HepG2 (cell line): ENCODE data around the gene RSBN1. TPM values are rescaled to one million over a fixed set of nuclear protein-coding genes. Genes with fewer than 3 reads are reported as not detected.

Experiments used
- ATAC-seq: fragments of 200-7000 bp; cut with Tn5 transposase; 3 replicates; pipeline ENCODE4 v1.9.1; 2020; ENCODE audit warnings: mild to moderate bottlenecking, moderate library complexity
- BruUV-seq: library from RNA; stranded (reverse); fragments of 400-500 nt; replicated peaks from 2 replicates; lab custom pipeline; 2021; lab: Mats Ljungman, UMichigan
- CTCF ChIA-PET: fragments of 300-600 bp; formaldehyde crosslinking; extraction: SDS; loops from one replicate; lab custom pipeline; 2021; ENCODE audit warnings: low total read pairs, inconsistent platforms, low intra/inter-chr PET ratio; lab: Yijun Ruan, JAX
- POLR2A ChIA-PET: fragments of 350-600 bp; sonication (Branson Sonifier 250); formaldehyde crosslinking; loops from one replicate; lab custom pipeline; 2020; ENCODE audit warnings: antibody characterized with exemption, inconsistent platforms; lab: Yijun Ruan, JAX
- DNase-seq: peaks from one replicate; pipeline ENCODE4 v3.0.0-alpha.2; 2015; ENCODE audit warnings: low spot score
- FAIRE-seq: peaks from 3 replicates; lab custom pipeline; 2011; peaks lifted over from hg19 to GRCh38; lab: Jason Lieb, UNC
- H2AFZ ChIP-seq: one replicate; pipeline ENCODE4 v1.6.1; 2011; ENCODE audit warnings: low read length, inconsistent platforms
- H3K27ac ChIP-seq: fragments of 300-600 bp; 3 replicates; pipeline ENCODE4 v1.8.0; 2011; ENCODE audit warnings: mixed run types, mild to moderate bottlenecking, mixed read lengths, low read length, inconsistent platforms; ENCODE audit not compliant: insufficient read depth; ENCODE audit errors: extremely low read length
- H3K27me3 ChIP-seq, 2 experiments: fragments of 200-600 bp in 1 of 2; 2 replicates in 1 of 2; 3 replicates in 1 of 2; pipeline versions ENCODE4 v1.6.0 to v1.8.0; 2011; ENCODE audit warnings: low read length in 2 of 2, mild to moderate bottlenecking in 2 of 2, moderate library complexity in 2 of 2, inconsistent platforms in 1 of 2; ENCODE audit not compliant: insufficient read depth in 2 of 2, control insufficient read depth in 1 of 2
- H3K36me3 ChIP-seq, 2 experiments: fragments of 200-600 bp in 1 of 2; replicated peaks in 1 of 2; 2 replicates in 1 of 2; 3 replicates in 1 of 2; pipeline versions ENCODE4 v1.5.1 to v1.8.0; 2011; ENCODE audit warnings: low read length in 2 of 2, inconsistent platforms in 1 of 2; ENCODE audit not compliant: insufficient read depth in 2 of 2, control insufficient read depth in 1 of 2
- H3K4me1 ChIP-seq: 2 replicates; pipeline ENCODE4 v1.5.1; 2012; ENCODE audit warnings: low read length, inconsistent platforms; ENCODE audit not compliant: insufficient read depth
- H3K4me2 ChIP-seq: 2 replicates; pipeline ENCODE4 v1.6.0; 2011; ENCODE audit warnings: low read depth, low read length, inconsistent platforms
- H3K4me3 ChIP-seq, 3 experiments: fragments of 200-600 bp in 1 of 3; sonication (generic), shearing (Covaris generic) in 1 of 3; replicated peaks in 1 of 3; 2 replicates each; pipeline ENCODE4 v1.5.1; 2011 to 2016; ENCODE audit warnings: low read length in 3 of 3, inconsistent platforms in 2 of 3, low read depth in 2 of 3, mild to moderate bottlenecking in 2 of 3, control low read depth in 1 of 3, mixed read lengths in 1 of 3; ENCODE audit not compliant: insufficient read depth in 1 of 3
- H3K79me2 ChIP-seq: one replicate; pipeline ENCODE4 v1.6.1; 2011; ENCODE audit warnings: low read length, inconsistent platforms; ENCODE audit not compliant: insufficient read depth
- H3K9ac ChIP-seq: 2 replicates; pipeline ENCODE4 v1.6.0; 2011; ENCODE audit warnings: mild to moderate bottlenecking, low read depth, low read length, inconsistent platforms; ENCODE audit not compliant: insufficient read depth
- H3K9me3 ChIP-seq: 2 replicates; pipeline ENCODE4 v1.5.1; 2012; ENCODE audit warnings: mild to moderate bottlenecking, low read length
- H4K20me1 ChIP-seq: 2 replicates; pipeline ENCODE4 v1.6.0; 2011; ENCODE audit warnings: inconsistent platforms, mild to moderate bottlenecking, low read length, moderate library complexity; ENCODE audit not compliant: insufficient read depth
- CAMTA2 ChIP-seq: sonication (generic); formaldehyde crosslinking; IDR thresholded peaks from 2 replicates; pipeline ENCODE4 v1.4.0; 2020; ENCODE audit warnings: mild to moderate bottlenecking, missing genetic modification reagents, borderline replicate concordance
- DDIT3 ChIP-seq: sonication (generic); formaldehyde crosslinking; IDR thresholded peaks from 2 replicates; pipeline ENCODE4 v1.4.0; 2020; ENCODE audit warnings: mild to moderate bottlenecking, missing genetic modification reagents
- GMEB1 ChIP-seq: sonication (generic); formaldehyde crosslinking; IDR thresholded peaks from 2 replicates; pipeline ENCODE4 v1.5.1; 2020; ENCODE audit warnings: missing genetic modification reagents, mild to moderate bottlenecking, borderline replicate concordance
- HOXA3 ChIP-seq: sonication (generic); formaldehyde crosslinking; IDR thresholded peaks from 2 replicates; pipeline ENCODE4 v1.5.0; 2020; ENCODE audit warnings: missing genetic modification reagents
- IKZF4 ChIP-seq: sonication (generic); formaldehyde crosslinking; IDR thresholded peaks from 2 replicates; pipeline ENCODE4 v1.5.1; 2020; ENCODE audit warnings: borderline replicate concordance, mild to moderate bottlenecking, low read depth, missing genetic modification reagents; ENCODE audit errors: not compliant biosample characterization
- JUNB ChIP-seq: sonication (generic); formaldehyde crosslinking; IDR thresholded peaks from 2 replicates; pipeline ENCODE4 v1.8.0; 2022; ENCODE audit warnings: missing genetic modification reagents, mild to moderate bottlenecking, borderline replicate concordance
- KIAA2018 ChIP-seq: sonication (generic); formaldehyde crosslinking; IDR thresholded peaks from 2 replicates; pipeline ENCODE4 v1.5.0; 2020; ENCODE audit warnings: mild to moderate bottlenecking, missing genetic modification reagents, borderline replicate concordance
- MZF1 ChIP-seq: sonication (generic); formaldehyde crosslinking; IDR thresholded peaks from 2 replicates; pipeline ENCODE4 v1.8.1; 2023; ENCODE audit warnings: mild to moderate bottlenecking, missing genetic modification reagents, borderline replicate concordance
- NKX3-1 ChIP-seq: sonication (generic); formaldehyde crosslinking; IDR thresholded peaks from 2 replicates; pipeline ENCODE4 v1.5.0; 2020; ENCODE audit warnings: missing genetic modification reagents
- PAF1 ChIP-seq: IDR thresholded peaks from 2 replicates; pipeline ENCODE4 v1.6.1; 2016; ENCODE audit warnings: missing genetic modification reagents, missing compliant biosample characterization
- ZNF24 ChIP-seq: fragments of 450-650 bp; IDR thresholded peaks from 2 replicates; pipeline ENCODE4 v1.6.1; 2017; ENCODE audit warnings: antibody characterized with exemption, mild to moderate bottlenecking
- ZNF558 ChIP-seq: sonication (generic); formaldehyde crosslinking; IDR thresholded peaks from 2 replicates; pipeline ENCODE4 v1.9.0; 2022; ENCODE audit warnings: mild to moderate bottlenecking, missing genetic modification reagents, borderline replicate concordance
- ZNF674 ChIP-seq: sonication (generic); formaldehyde crosslinking; IDR thresholded peaks from 2 replicates; pipeline ENCODE4 v1.5.0; 2020; ENCODE audit warnings: low read depth, mild to moderate bottlenecking, missing genetic modification reagents
- WGBS: methylation state at CpG from one replicate; pipeline ENCODE4 v1.1.6; 2017; ENCODE audit warnings: low lambda C conversion rate; 5-methylcytosine and 5-hydroxymethylcytosine counted together
- in situ Hi-C: cut with HindIII; loops from 2 replicates; pipeline ENCODE4 v1.10.0; 2017; ENCODE audit warnings: low pct_unique_long_range_greater_than_20kb; ENCODE audit not compliant: extremely low pct_ligation_motif_present
- intact Hi-C: fragments of 100-400 bp; cut with micrococcal nuclease; formaldehyde crosslinking; loops from one replicate; pipeline ENCODE4 v1.10.0; 2022; ENCODE audit not compliant: unreplicated experiment
- polyA plus RNA-seq, 8 experiments: library from polyadenylated mRNA; depleted of rRNA in 3 of 8; stranded (reverse) in 7 of 8; unstranded in 1 of 8; fragments of >200 nt; fragmentation: Illumina TruSeq in 4 of 8; extraction: Trizol in 4 of 8; gene quantifications; 2 replicates each; pipeline versions ENCODE4 v1.2.1 to v1.2.3, GENCODE V29; 2011 to 2016; ENCODE audit warnings: low read depth in 4 of 8, missing spikeins in 1 of 8, mixed read lengths in 1 of 8; ENCODE audit not compliant: insufficient read depth in 1 of 8
- total RNA-seq, 5 experiments: library from RNA; depleted of rRNA; stranded (reverse); fragments of >200 nt; fragmentation: Illumina TruSeq; extraction: Trizol; gene quantifications; 2 replicates each; pipeline ENCODE4 v1.2.3, GENCODE V29; 2016; ENCODE audit warnings: low read depth in 1 of 5

The RSBN1 gene
- total and polyA plus RNA-seq, 2 of the 13 experiments (the other 11 are each of a cell fraction or from before 2014, with no cell fraction given), result 8.3 to 10.4 TPM

- intact Hi-C loops, result no loop called here
- Histone ChIP-seq H3K36me3 (peaks cover 5 to 20% of the 10 kb centered on the region in 2 experiments; a peak in 4 of 5 replicates), H3K79me2 (peaks cover 60% of the 10 kb centered on the region), H3K27ac (no peak overlapping the region), H3K9ac (no peak overlapping the region), H3K4me1 (peaks cover 3% of the 10 kb centered on the region), H4K20me1 (no peaks in the 10 kb centered on the region; the same call in 1 of the 2 replicates), H3K4me3 (no peak overlapping the region), H3K4me2 (no peak overlapping the region), H3K9me3 (no peaks in the 10 kb centered on the region), H2AFZ (no peak overlapping the region), H3K27me3 (no peaks in the 10 kb centered on the region)
- ATAC-seq (no peak), DNase-seq (no peak)
- POLR2A ChIA-PET, result no interaction called here
- no TSS peak for BruUV-seq
- in situ Hi-C loops, result no loop called here
- TF ChIP-seq ZNF24 (no peak), CAMTA2 (CRISPR knock-in tag) (no peak), PAF1 (CRISPR knock-in tag) (no peak), IKZF4 (CRISPR knock-in tag) (no peak), JUNB (no peak), KIAA2018 (CRISPR knock-in tag) (no peak), ZNF674 (CRISPR knock-in tag) (no peak), HOXA3 (CRISPR knock-in tag) (no peak), DDIT3 (CRISPR knock-in tag) (no peak), MZF1 (CRISPR knock-in tag) (no peak), ZNF558 (CRISPR knock-in tag) (no peak), NKX3-1 (CRISPR knock-in tag) (no peak), GMEB1 (CRISPR knock-in tag) (no peak)
- TF ChIP-seq, all 625 proteins: peak for 0
- FAIRE-seq, result no peak
- CTCF ChIA-PET, result no interaction called here
- 94% methylated on average over 5 of the region's 5 CpGs for WGBS
These were observed 31.7 kb downstream of the RSBN1 start for GRCh38 chr1:113780374-113781146.
